K562 (cell line): ENCODE measurements around the gene P2RY11. TPM values are rescaled to one million over a fixed set of nuclear protein-coding genes. Genes with fewer than 3 reads are reported as not detected.

ENCODE experiments used
- ASH1L ChIP-seq: fragments of 450-650 bp; IDR thresholded peaks from 2 replicates; pipeline ENCODE4 v1.6.1; 2018; ENCODE audit warnings: borderline replicate concordance, mild to moderate bottlenecking, low read depth; ENCODE audit not compliant: partially characterized antibody
- CBX2 ChIP-seq: fragments of 200-600 bp; sonication (generic); IDR thresholded peaks from one replicate; pipeline ENCODE4 v1.6.1; 2012; ENCODE audit warnings: mild to moderate bottlenecking, low read length, inconsistent platforms; ENCODE audit not compliant: insufficient read depth, poor library complexity, severe bottlenecking
- CREM ChIP-seq: IDR thresholded peaks from 2 replicates; pipeline ENCODE4 v1.6.1; 2014; ENCODE audit warnings: antibody characterized with exemption, low read depth
- KDM1A ChIP-seq, 2 experiments: fragments of 450-650 bp; IDR thresholded peaks; 2 replicates each; pipeline ENCODE4 v1.6.1; 2016; ENCODE audit warnings: mild to moderate bottlenecking in 2 of 2
- NR4A1 ChIP-seq, 2 experiments: fragments of 250-450 bp in 1 of 2; fragments of 450-650 bp in 1 of 2; sonication (Bioruptor Pico) in 1 of 2; IDR thresholded peaks; 2 replicates each; pipeline versions ENCODE4 v1.4.0 to v1.6.1; 2016 to 2020; ENCODE audit warnings: mild to moderate bottlenecking in 2 of 2, missing compliant biosample characterization in 1 of 2, missing genetic modification characterization in 1 of 2, moderate library complexity in 1 of 2
- NRF1 ChIP-seq, 2 experiments: fragments of 450-650 bp; IDR thresholded peaks in 1 of 2; conservative IDR thresholded peaks in 1 of 2; 2 replicates each; pipeline ENCODE4 v1.6.1; 2014; ENCODE audit warnings: mild to moderate bottlenecking in 2 of 2
- PHF20 ChIP-seq: fragments of 450-650 bp; IDR thresholded peaks from 2 replicates; pipeline ENCODE4 v1.6.1; 2018; ENCODE audit not compliant: partially characterized antibody
- PRPF4 ChIP-seq: fragments of 200-400 bp; formaldehyde crosslinking; IDR thresholded peaks from one replicate; pipeline ENCODE4 v1.6.1; 2017; ENCODE audit warnings: low read length, low read depth, mild to moderate bottlenecking; ENCODE audit not compliant: insufficient read depth, poor library complexity, severe bottlenecking
- PTBP1 ChIP-seq: fragments of 200-400 bp; formaldehyde crosslinking; IDR thresholded peaks from 2 replicates; pipeline ENCODE4 v1.6.1; 2017; ENCODE audit warnings: low read depth, low read length
- RCOR1 ChIP-seq, 2 experiments: IDR thresholded peaks; 2 replicates each; pipeline ENCODE4 v1.6.1; 2012; ENCODE audit warnings: low read depth in 2 of 2, low read length in 2 of 2, borderline replicate concordance in 1 of 2, improper control_type of control experiment in 1 of 2
- RERE ChIP-seq: sonication (generic); formaldehyde crosslinking; IDR thresholded peaks from 2 replicates; pipeline ENCODE4 v1.8.0; 2023; ENCODE audit warnings: missing genetic modification reagents, mild to moderate bottlenecking, borderline replicate concordance
- STAT5B ChIP-seq: fragments of 250-450 bp; sonication (Bioruptor Pico); IDR thresholded peaks from 2 replicates; pipeline ENCODE4 v1.8.0; 2021; ENCODE audit warnings: mild to moderate bottlenecking, inconsistent platforms
- TAF1 ChIP-seq: IDR thresholded peaks from 2 replicates; pipeline ENCODE4 v1.6.1; 2011; ENCODE audit warnings: mild to moderate bottlenecking, low read length, moderate library complexity; ENCODE audit not compliant: insufficient read depth, control insufficient read depth, severe bottlenecking; ENCODE audit errors: extremely low read depth
- TCF7L2 ChIP-seq: fragments of 150-350 bp; IDR thresholded peaks from 2 replicates; pipeline ENCODE4 v1.6.1; 2016; ENCODE audit warnings: low read depth, mild to moderate bottlenecking, low read length, moderate library complexity
- ZFP36 ChIP-seq: fragments of 150-350 bp; IDR thresholded peaks from 2 replicates; pipeline ENCODE4 v1.6.1; 2018; ENCODE audit warnings: low read length, low read depth; ENCODE audit not compliant: partially characterized antibody
- ZKSCAN3 ChIP-seq: fragments of 250-450 bp; sonication (Bioruptor Pico); IDR thresholded peaks from 2 replicates; pipeline ENCODE4 v1.4.0; 2020
- ZNF124 ChIP-seq: sonication (generic); formaldehyde crosslinking; IDR thresholded peaks from 2 replicates; pipeline ENCODE4 v1.8.1; 2022; ENCODE audit warnings: missing genetic modification reagents
- ZNF518B ChIP-seq: fragments of 250-450 bp; sonication (Bioruptor Pico); IDR thresholded peaks from 2 replicates; pipeline ENCODE4 v1.5.0; 2021; ENCODE audit warnings: mild to moderate bottlenecking, moderate library complexity
- polyA plus RNA-seq, 8 experiments: library from polyadenylated mRNA; depleted of rRNA in 4 of 8; stranded (reverse) in 5 of 8; unstranded in 3 of 8; fragments of >200 nt; fragmentation: Nextera tagmentation in 2 of 8; fragmentation: Illumina TruSeq in 1 of 8; extraction: Ambion mirVana in 2 of 8; extraction: Trizol in 1 of 8; gene quantifications; 2 replicates each; pipeline versions ENCODE4 v1.2.1 to v1.2.3, GENCODE V29; 2011 to 2014; ENCODE audit warnings: inconsistent platforms in 1 of 8, missing spikeins in 1 of 8
- total RNA-seq, 7 experiments: library from RNA; depleted of rRNA in 6 of 7; stranded (reverse); fragments of >200 nt in 6 of 7; fragmentation: Illumina TruSeq in 2 of 7; extraction: Trizol in 2 of 7; gene quantifications; 2 replicates each; pipeline versions ENCODE4 v1.2.1 to v1.2.3, GENCODE V29; 2011 to 2021; ENCODE audit warnings: low replicate concordance in 1 of 7

Gene P2RY11
- total and polyA plus RNA-seq, 9 of the 15 experiments (the other 6 are each of a cell fraction or from before 2014, with no cell fraction given) = 0.03 to 10.1 (median 1.5) TPM

GRCh38 chr19:10102787-10103236 lies 8.7 kb upstream of the P2RY11 start (continued):
- TF ChIP-seq RERE (CRISPR knock-in tag) = no peak
- TF ChIP-seq NR4A1 (CRISPR knock-in tag; IDR thresholded peaks at IDR 0.05) = no peak
- no peak for TF ChIP-seq NR4A1 (tag; IDR thresholded peaks at IDR 0.05)
- no peak for TF ChIP-seq PHF20
- TF ChIP-seq CREM = 0 out of 2 replicates have a peak, but pooled peaks have one; percentile 10
- no peak for TF ChIP-seq ZKSCAN3 (CRISPR knock-in tag)
- no peak for TF ChIP-seq ZNF518B (CRISPR knock-in tag)
- no peak for TF ChIP-seq TAF1
- peak in 1 of 2 experiments; percentile 35; a peak in 1 of 4 replicates for TF ChIP-seq RCOR1 (IDR thresholded peaks at IDR 0.05; ENCODE audit: borderline replicate concordance in 1 of 2, low read depth in 2 of 2, low read length in 2 of 2)
- TF ChIP-seq NRF1 (conservative IDR thresholded peaks at IDR 0.05 in 1 of 2, IDR thresholded peaks at IDR 0.05 in 1 of 2) = no peak
- TF ChIP-seq CBX2 = no peak
- peak; percentile 82 to 91 for TF ChIP-seq KDM1A (IDR thresholded peaks at IDR 0.05)
- no peak for TF ChIP-seq PRPF4
- TF ChIP-seq STAT5B = no peak
- no peak for TF ChIP-seq TCF7L2
- no peak for TF ChIP-seq ZNF124 (CRISPR knock-in tag)
- TF ChIP-seq ZFP36 = peak; percentile 91
- no peak for TF ChIP-seq ASH1L
- TF ChIP-seq PTBP1 = 0 out of 2 replicates have a peak, but pooled peaks have one; percentile 55
